GM21825 (cell line): ENCODE data around the gene DHRSX.
"Not testable (repeated sequence)": the region's sequence is repeated elsewhere in the genome, so short reads cannot be mapped to it uniquely, and the experiment has no call there.

ENCODE experiments used
- ATAC-seq: cut with Tn5 transposase; IDR thresholded peaks from one replicate; pipeline ENCODE4 v1.9.1; 2021; ENCODE audit warnings: mild to moderate bottlenecking, moderate library complexity; ENCODE audit not compliant: unreplicated experiment

DHRSX gene

GRCh38 chrX:2230457-2230856 is 270.3 kb downstream of the DHRSX start:
- no peak for ATAC-seq

DNA sequence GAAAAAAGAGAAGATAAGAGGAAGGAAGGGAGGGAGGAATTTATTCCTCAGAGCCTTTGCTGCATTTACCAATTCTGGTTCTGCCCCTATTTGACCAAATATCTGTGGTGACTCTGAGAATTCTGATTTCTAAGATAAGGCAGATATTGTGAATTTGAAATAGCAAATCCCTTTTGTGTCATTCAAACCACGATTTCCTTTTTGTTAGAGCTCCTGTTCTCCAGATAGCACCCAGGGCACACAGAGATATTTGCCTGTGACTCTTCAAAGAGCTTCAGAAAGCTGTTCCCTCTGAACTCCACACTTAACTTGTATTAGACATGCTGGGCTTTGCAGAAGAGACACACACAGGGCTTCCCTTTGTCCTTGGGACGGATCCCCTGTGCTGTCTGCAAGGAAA is 272.2 kb downstream of the DHRSX start:
- ATAC-seq, result no peak

GRCh38 chrX:2226906-2227656 is 273.7 kb downstream of the DHRSX start:
- no peak for ATAC-seq

- no peak for ATAC-seq
These were observed 274.6 kb downstream of the DHRSX start for GRCh38 chrX:2226182-2226581.

DNA sequence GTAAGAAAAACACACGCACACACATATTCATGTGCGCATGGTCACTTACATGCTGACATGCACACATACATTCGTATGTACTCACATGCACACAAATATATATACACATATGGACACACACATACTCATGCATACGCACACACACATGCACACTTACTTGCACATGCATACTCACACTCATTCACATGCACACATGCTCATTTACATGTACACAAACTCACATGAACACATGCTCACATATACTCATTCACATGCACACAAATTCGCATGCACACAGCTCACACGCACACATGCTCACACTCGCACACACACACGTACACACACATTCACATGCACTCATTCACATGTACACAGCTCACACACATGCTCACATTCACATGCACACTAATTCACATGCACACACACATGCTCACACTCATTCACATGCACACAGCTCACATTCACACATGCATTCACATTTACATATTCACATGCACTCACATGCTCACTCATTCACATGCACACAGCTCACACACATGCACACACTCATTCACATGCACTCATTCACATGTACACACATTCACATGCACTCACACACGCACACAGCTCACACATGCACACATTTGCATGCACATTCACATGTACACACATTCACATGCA is 276.1 kb downstream of the DHRSX start:
- ATAC-seq, result no peak

DNA sequence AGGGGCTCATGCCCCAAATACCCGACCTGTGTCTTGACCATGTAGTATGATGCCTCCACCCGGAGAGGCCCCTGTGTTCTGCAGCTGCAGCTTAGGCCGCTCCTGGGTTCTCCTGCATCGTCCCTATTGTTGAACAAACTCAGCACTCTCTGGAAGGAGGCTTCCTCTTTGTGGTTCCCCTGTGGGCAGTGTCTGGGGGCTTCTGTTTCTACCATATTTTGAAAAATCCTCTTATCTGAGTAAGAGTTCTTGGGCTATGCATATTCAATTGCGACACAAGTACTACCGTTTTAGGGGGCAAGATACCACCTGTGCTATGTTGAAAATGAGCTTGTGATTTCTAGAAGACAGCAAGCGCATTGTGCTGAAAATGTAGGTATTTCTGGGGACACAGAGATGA is 276.6 kb downstream of the DHRSX start:
- no peak for ATAC-seq

GRCh38 chrX:2220829-2221567 is 279.8 kb downstream of the DHRSX start:
- no peak for ATAC-seq

DNA sequence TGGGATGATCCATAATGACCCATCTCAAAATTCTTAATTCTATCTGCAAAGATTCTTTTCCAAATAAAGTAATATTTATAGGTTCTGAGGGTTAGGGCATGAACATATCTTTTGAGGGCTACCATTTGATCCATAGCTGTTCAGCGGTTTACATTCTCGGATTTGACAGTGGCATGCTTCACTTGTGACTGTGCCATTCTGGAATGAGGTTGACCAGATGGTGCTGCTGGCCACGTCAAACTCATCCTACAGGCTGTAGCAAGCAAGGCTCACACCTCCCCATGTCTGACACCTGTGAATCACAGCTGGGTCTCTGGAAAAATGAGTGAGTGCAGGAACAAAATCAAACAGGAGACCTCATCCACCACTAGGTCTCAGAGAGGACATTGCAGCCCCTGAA is 280.5 kb downstream of the DHRSX start:
- no peak for ATAC-seq

DNA sequence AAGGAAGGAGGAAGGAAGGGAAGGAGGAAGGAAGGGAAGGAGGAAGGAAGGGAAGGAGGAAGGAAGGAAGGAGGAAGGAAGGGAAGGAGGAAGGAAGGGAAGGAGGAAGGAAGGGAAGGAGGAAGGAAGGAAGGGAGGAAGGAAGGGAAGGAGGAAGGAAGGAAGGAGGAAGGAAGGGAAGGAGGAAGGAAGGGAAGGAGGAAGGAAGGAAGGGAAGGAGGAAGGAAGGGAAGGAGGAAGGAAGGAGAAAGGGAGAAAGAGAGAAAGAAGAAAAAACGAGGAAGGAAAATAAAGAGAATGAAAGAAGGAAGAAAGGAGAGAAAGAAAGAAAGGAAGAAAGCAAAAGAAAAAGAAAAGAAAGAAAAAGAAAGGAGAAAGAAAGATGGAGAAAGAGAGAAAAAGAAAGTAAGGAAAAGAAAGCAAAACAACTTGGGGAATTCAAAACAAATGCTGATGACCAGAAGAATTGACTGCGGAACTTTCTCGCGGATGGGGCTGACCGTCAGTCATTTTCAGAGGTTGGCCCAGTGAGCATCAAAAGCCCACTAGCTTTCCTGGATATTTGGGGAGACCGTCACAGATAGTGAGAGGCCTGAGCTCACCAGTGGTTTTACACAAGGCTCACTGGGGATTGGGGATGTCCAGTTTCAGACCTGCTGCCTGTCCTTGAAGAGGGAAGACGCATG is 286.5 kb downstream of the DHRSX start:
- ATAC-seq, result not testable (repeated sequence)

DNA sequence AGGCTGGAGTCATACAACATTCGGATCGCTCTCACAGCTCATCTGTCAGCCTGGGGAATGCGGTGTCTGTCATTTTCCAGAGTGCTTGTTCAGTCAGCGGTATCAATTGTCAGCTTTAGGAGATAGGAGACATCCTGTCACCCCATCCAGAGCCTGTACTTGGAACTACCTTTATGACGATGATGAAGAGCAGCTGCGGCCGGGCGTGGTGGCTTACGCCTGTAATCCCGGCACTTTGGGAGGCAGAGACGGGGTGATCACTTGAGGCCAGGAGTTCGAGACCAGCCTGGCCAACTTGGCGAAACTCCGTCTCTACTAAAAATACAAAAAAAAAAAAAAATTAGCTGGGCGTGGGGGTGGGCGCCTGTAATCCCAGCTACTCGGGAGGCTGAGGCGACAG is 289.1 kb downstream of the DHRSX start:
- ATAC-seq, result not testable (repeated sequence)

- ATAC-seq, result no peak
These were observed 307.5 kb downstream of the DHRSX start for GRCh38 chrX:2193273-2193592.

GRCh38 chrX:2192584-2193272 is 308.0 kb downstream of the DHRSX start:
- peak; percentile 54 for ATAC-seq

DNA sequence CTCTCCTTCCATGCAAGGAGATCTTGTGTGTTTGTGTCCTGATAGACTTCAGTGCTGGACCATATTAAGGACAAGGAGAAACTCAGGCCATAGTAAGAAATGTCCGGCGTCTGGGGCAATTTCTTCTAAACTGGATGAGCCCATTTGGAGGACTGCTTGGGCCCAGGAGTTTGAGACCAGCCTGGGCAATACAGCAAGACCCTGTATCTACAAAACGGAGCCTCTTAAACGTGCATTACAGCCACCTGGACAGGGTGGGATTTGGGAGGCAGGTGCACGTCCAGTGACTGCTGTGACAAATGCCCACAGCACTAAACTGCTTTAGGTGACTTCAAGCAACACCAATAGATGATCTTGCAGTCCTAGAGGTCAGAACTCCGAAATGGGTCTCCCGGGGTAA is 311.9 kb downstream of the DHRSX start:
- no peak for ATAC-seq

DNA sequence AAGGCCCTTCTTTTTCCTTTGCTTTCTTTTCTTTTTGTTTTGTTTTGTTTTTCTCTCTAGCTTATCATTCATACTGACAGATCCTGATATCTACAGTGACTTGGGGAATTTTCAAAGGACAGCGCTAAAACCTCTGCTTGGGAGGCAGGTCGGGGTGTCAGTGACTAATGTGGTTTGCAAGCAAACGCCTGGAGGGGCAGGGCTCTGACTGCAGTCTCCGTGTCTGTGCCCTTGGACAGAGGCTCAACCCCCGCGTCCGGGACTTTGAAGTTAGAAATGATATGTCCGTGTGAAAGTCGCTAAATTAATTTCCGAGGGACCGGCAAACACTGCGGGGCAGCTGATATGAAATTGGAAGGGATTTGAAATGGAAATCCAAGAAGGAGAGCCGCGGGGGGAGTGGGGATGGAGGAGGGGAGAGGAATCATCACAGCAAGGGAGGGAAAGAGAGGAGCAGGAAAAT is 312.4 kb downstream of the DHRSX start:
- no peak for ATAC-seq

GRCh38 chrX:2187352-2188115 is 313.2 kb downstream of the DHRSX start:
- no peak for ATAC-seq

- no peak for ATAC-seq
These were observed 315.3 kb downstream of the DHRSX start for GRCh38 chrX:2185341-2186082.

GRCh38 chrX:2184089-2184488 is 316.7 kb downstream of the DHRSX start:
- no peak for ATAC-seq

DNA sequence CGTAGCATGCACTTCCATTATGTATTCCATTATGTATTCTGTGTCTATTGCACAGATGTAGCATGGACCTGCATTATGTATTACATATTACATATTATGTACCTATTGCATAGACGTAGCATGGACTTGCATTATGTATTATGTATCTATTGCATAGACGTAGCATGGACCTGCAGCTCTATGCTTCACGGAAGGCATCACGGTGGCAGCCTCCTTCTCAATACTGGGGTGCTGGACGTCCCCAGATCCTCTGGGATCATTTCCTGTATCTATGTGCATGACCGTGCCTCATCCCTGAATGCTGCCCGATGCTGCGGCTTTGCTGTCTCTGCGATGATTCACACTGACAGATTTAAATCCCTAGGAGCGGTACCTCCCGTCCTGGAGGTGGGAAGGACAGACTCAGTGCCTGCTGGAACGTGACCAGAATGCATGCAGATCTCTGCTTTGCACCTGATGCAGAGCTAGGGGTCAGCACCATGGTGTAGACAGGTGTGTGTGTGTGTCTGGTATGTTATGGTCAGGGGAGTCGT is 317.5 kb downstream of the DHRSX start:
- ATAC-seq, result no peak

DNA sequence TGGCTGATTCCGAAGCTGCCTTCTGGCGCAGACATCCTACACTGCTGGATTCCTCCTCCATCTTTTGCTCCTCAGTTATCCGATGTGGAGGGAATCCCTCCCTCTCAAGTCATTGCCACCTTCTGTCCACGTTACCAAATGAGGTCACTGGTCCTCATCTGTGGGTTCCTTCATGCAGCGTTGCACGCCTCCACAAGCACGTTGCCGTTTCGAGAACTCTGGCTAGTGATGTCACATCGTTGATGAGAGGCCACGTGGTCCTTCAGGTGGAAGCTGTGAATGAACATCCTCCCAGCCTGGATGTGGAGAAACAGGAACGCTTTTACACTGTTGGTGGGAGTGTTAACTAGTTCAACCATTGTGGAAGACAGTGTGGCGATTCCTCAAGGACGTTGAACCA is 323.2 kb downstream of the DHRSX start:
- ATAC-seq, result no peak
